SU-DHL-6 (cell line): ENCODE data around the gene NME7.

Experiments used
- H2AFZ ChIP-seq: fragments of 200-600 bp; sonication (generic); 2 replicates; pipeline ENCODE4 v1.6.1; 2014; ENCODE audit warnings: low read depth, mild to moderate bottlenecking, moderate library complexity, mixed read lengths, antibody characterized with exemption, low read length; ENCODE audit not compliant: severe bottlenecking
- H3F3A ChIP-seq: fragments of 200-600 bp; shearing (Covaris generic); 2 replicates; pipeline ENCODE4 v1.6.0; 2016; ENCODE audit warnings: antibody characterized with exemption, mild to moderate bottlenecking; ENCODE audit not compliant: insufficient read depth
- H3K27ac ChIP-seq: fragments of 200-600 bp; sonication (generic); 2 replicates; pipeline ENCODE4 v1.5.1; 2016; ENCODE audit warnings: low read depth, mild to moderate bottlenecking, low read length, moderate library complexity, mixed read lengths
- H3K27me3 ChIP-seq: fragments of 200-600 bp; sonication (generic), shearing (Covaris generic); 2 replicates; pipeline ENCODE4 v1.6.0; 2014; ENCODE audit warnings: mild to moderate bottlenecking, low read length
- H3K36me3 ChIP-seq: fragments of 200-600 bp; sonication (generic); 2 replicates; pipeline ENCODE4 v1.6.1; 2014; ENCODE audit warnings: mild to moderate bottlenecking, low read length, mixed read lengths
- H3K4me2 ChIP-seq: fragments of 300-600, 200-600 bp; shearing (Covaris generic), sonication (generic); 2 replicates; pipeline ENCODE4 v1.6.0; 2014; ENCODE audit warnings: low read length, low read depth, mild to moderate bottlenecking; ENCODE audit not compliant: poor library complexity, severe bottlenecking
- H3K4me3 ChIP-seq: fragments of 200-600 bp; sonication (generic); 2 replicates; pipeline ENCODE4 v1.5.1; 2014; ENCODE audit warnings: antibody characterized with exemption, low read length, mild to moderate bottlenecking, mixed read lengths; ENCODE audit not compliant: insufficient read depth, poor library complexity, severe bottlenecking
- H3K79me2 ChIP-seq: fragments of 200-600 bp; sonication (generic); 2 replicates; pipeline ENCODE4 v1.6.1; 2014; ENCODE audit warnings: mild to moderate bottlenecking, low read length, moderate library complexity; ENCODE audit not compliant: insufficient read depth
- H3K9ac ChIP-seq: fragments of 200-600 bp; sonication (generic); 2 replicates; pipeline ENCODE4 v1.7.0; 2014; ENCODE audit warnings: mild to moderate bottlenecking, low read length
- H3K9me2 ChIP-seq: fragments of 200-600 bp; sonication (generic); replicated peaks from 2 replicates; pipeline ENCODE4 v1.6.1; 2014; ENCODE audit warnings: low read length; ENCODE audit not compliant: insufficient read depth
- H3K9me3 ChIP-seq: fragments of 200-600 bp; sonication (generic); 2 replicates; pipeline ENCODE4 v1.6.1; 2014; ENCODE audit warnings: low read length, mixed read lengths; ENCODE audit not compliant: insufficient read depth
- H4K20me1 ChIP-seq: fragments of 200-600 bp; sonication (generic); 2 replicates; pipeline ENCODE4 v1.6.1; 2014; ENCODE audit warnings: low read depth, mild to moderate bottlenecking, antibody characterized with exemption, low read length, moderate library complexity, mixed read lengths
- EZH2phosphoT487 ChIP-seq: fragments of 200-600 bp; sonication (generic), shearing (Covaris generic); conservative IDR thresholded peaks from 2 replicates; pipeline ENCODE4 v1.6.1; 2018; ENCODE audit warnings: mild to moderate bottlenecking, antibody characterized with exemption, low read length, moderate library complexity, mixed read lengths
- TF ChIP-seq, protein P1 (sequence below): fragments of 200-600 bp; sonication (generic); IDR thresholded peaks from one replicate; pipeline ENCODE4 v1.5.1; 2017; ENCODE audit warnings: antibody characterized with exemption, mild to moderate bottlenecking, low read length, moderate library complexity; ENCODE audit not compliant: insufficient read depth, poor library complexity, severe bottlenecking

Gene NME7

DNA sequence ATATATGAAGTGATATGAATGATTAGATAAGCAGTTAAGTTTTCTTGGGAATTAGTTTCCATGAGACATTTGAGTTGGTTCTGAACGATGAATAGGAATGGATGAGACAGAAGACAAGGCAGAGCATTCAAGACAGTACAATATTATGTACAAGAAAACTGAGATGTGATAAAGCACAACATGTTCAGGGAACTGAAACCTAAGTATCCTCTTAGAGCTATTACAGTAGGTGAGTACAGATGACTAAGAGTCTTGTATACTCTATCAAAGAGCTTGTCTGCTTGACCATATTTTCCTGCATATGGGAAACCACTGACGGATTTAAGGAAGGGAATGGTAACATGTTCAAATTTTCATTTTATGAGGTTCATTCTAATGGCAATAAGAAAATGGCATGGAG lies 61.6 kb downstream of the NME7 start:
- Histone ChIP-seq H3K4me3 (no peak overlapping the region), H3K27ac (no peak overlapping the region), H3K9ac (no peak overlapping the region), H3K4me2 (no peak overlapping the region), H3K79me2 (no peaks in the 10 kb centered on the region), H3F3A (no peaks in the 10 kb centered on the region), H3K36me3 (no peaks in the 10 kb centered on the region), H3K27me3 (no peaks in the 10 kb centered on the region), H3K9me3 (no peaks in the 10 kb centered on the region), H3K9me2 (no peaks in the 10 kb centered on the region), H4K20me1 (no peaks in the 10 kb centered on the region), H2AFZ (no peak overlapping the region)
- TF ChIP-seq, protein P1, sequence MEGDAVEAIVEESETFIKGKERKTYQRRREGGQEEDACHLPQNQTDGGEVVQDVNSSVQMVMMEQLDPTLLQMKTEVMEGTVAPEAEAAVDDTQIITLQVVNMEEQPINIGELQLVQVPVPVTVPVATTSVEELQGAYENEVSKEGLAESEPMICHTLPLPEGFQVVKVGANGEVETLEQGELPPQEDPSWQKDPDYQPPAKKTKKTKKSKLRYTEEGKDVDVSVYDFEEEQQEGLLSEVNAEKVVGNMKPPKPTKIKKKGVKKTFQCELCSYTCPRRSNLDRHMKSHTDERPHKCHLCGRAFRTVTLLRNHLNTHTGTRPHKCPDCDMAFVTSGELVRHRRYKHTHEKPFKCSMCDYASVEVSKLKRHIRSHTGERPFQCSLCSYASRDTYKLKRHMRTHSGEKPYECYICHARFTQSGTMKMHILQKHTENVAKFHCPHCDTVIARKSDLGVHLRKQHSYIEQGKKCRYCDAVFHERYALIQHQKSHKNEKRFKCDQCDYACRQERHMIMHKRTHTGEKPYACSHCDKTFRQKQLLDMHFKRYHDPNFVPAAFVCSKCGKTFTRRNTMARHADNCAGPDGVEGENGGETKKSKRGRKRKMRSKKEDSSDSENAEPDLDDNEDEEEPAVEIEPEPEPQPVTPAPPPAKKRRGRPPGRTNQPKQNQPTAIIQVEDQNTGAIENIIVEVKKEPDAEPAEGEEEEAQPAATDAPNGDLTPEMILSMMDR = no peak
- no peak for TF ChIP-seq EZH2phosphoT487

- no peaks in the 10 kb centered on the region for H3K27me3 ChIP-seq
- H3K9ac ChIP-seq = no peak overlapping the region
- no peak for TF ChIP-seq EZH2phosphoT487
- TF ChIP-seq, protein P1 = no peak
- no peak overlapping the region for H3K27ac ChIP-seq
- no peak overlapping the region for H2AFZ ChIP-seq
- H3K36me3 ChIP-seq = no peaks in the 10 kb centered on the region
- H3K4me2 ChIP-seq = no peak overlapping the region
- H3K9me2 ChIP-seq = no peaks in the 10 kb centered on the region
- H3F3A ChIP-seq = no peaks in the 10 kb centered on the region
- H3K4me3 ChIP-seq = no peak overlapping the region
- no peaks in the 10 kb centered on the region for H3K9me3 ChIP-seq
- no peaks in the 10 kb centered on the region for H4K20me1 ChIP-seq
- H3K79me2 ChIP-seq = no peaks in the 10 kb centered on the region
Measured at GRCh38 chr1:169305356-169305755, 62.2 kb downstream of the NME7 start.

DNA sequence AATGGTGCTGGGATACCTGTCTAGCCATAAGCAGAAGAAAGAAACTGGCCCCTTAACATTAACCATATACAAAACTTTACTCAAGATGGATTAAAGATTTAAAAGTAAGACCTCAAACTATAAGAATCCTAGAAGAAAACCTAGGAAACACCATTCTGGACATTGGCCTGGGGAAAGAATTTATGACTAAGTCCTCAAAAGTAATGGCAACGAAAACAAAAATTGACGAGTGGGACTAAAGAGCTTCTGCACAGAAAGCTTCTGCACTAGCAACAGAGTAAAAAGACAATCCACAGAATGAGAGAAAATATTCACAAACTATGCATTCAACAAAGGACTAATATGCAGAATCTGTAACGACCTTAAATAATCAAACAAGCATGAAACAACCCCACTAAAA lies 66.7 kb downstream of the NME7 start:
- no peaks in the 10 kb centered on the region for H4K20me1 ChIP-seq
- H3K9ac ChIP-seq = no peak overlapping the region
- H3F3A ChIP-seq = no peaks in the 10 kb centered on the region
- TF ChIP-seq EZH2phosphoT487 = no peak
- TF ChIP-seq, protein P1 = no peak
- no peaks in the 10 kb centered on the region for H3K9me2 ChIP-seq
- H3K79me2 ChIP-seq = no peaks in the 10 kb centered on the region
- H3K4me3 ChIP-seq = no peak overlapping the region
- no peaks in the 10 kb centered on the region for H3K36me3 ChIP-seq
- H3K4me2 ChIP-seq = no peak overlapping the region
- no peaks in the 10 kb centered on the region for H3K27me3 ChIP-seq
- H3K9me3 ChIP-seq = no peaks in the 10 kb centered on the region
- no peak overlapping the region for H3K27ac ChIP-seq
- H2AFZ ChIP-seq = no peak overlapping the region
